ENCODE data around the gene CUL2.
"Not testable (repeated sequence)": the region's sequence is repeated elsewhere in the genome, so short reads cannot be mapped to it uniquely, and the experiment has no call there.

Gene CUL2

DNA sequence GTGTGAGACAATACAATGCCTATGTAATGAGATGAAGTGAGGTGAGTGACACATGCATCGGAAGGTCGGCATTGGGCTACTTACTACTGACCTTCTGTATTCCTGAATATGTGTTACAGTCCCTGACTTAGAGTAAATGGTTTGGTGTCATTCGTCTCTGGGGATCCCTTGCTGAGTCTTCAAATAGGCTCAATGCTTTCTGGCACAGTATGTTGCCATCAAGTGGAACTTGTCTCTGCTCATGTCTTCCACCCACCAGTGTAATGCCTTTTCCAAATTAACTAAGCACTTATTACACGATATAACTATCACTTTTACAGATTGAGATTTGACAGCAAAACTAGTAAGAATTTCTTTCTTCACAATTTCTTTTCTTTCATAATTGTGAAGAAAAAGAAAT lies 10.9 kb downstream of the CUL2 start:
- no peak for DNase-seq

DNA sequence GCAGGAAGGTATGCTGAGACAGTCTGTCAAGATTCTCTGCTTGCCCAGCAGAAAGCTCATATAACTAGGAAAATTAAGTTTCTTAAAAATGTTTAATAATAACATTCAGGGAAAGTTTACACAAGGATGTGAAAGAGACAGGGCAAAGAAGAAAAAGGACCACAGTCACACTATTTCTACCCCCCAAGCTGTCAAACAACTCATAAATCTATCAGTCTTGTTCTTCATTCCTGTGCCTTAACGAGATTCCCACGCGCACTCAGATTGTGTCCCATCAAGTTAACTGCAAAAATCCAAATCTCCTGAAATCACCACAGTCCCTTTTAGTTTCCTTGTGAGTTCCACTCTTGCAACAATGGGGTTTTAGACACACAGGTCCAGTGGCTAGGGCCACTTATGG lies 14.9 kb downstream of the CUL2 start:
- no peak for DNase-seq

DNA sequence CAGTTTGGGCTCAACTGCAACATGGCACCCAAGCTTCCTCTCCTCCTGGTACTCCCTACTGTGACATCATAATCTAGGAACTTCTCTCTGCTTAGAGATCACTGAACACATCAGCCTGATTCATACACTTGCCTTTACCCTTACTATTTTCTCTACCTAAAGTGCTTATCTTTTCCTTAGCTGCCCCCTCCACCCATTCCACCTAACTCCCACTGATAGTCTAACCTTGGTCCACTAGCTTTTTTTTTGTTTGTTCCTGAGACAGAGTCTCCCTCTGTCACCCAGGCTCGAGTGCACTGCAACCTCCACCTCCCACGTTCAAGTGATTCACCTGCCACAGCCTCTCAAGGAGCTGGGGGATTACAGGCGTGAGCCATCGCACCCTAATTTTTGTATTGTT lies 15.9 kb downstream of the CUL2 start:
- no peak for DNase-seq

DNA sequence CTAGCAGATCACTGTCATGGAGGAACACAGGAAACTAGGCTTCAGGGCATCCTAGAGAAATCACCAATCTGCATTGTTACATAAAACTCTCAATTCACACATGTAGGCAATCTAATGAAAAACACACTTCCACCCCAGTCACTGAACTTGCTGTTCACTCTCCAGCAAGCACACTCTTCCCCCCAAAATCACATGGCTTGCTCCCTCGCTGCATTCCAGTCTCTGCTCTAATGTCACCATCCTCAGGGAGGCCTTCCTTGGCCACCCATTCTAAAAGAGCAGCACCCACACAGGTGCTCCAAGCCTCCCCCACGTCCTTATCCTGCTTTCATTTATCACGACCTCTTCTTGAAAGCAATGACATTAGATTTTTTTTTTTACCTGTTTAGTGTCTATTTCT lies 19.6 kb downstream of the CUL2 start:
- DNase-seq: no peak

DNA sequence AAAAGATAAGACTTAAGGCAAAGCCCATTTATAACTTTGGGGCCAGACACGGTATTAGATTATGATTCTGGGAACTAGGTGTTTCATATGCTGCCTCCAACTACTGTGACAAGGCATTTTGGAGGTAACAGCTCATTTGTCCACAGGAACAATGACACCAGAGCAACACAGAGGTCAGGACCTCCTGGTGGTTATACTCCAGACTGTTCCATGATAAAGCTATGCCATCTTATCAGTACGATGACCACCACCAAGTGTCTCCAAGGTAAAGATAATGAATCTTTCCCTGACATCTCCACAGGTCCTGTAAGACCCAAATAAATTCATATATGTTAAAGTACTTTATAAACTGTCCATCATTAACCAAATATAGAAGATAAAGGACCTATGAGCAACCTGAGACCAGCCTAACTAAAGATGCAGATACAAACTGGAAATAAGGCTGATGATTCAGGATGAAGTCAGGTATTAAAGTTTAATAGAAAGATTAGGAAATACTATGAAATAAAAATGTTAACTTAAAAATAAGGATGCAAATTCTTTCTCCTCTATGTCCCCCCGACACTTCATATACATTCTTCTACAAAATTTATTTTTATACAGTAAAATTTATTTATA lies 26.2 kb downstream of the CUL2 start:
- DNase-seq: no peak

DNA sequence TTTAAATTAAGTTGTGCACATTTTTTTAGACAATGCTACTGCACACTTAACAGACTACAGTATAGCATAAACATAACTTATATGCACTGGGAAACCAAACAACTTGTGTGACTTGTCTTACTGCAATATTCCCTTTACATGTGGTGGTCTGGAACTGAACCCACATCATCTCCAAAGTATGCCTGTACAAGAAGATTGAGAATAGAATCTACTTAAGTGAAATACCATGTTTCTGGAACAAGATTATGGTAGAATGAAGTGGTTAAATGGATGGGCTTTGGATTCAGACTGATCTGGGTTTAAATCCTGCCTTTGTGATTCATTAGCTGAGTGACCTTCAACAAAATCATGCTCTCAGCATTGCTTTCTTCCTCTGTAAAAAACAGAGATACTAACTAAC lies 30.7 kb downstream of the CUL2 start:
- DNase-seq: no peak

DNA sequence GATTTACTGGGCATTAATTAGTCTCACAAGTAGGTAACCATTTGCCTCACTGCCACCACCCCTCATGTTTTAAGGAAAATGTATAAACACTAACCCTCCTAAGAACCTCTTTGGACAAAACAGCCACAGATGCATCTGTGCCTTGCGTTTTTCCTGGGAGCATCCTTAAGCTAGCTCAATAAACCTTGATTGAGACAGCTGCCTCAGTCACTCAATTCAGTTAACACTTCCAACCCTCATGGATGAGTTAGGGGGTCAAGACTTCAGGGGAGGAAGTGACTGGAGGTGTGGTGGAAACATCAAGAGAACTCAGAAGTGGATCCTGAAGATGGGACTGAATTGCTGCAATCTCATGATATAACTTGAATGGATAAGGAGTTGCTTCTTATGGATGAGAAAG lies 31.5 kb downstream of the CUL2 start:
- DNase-seq: no peak

DNA sequence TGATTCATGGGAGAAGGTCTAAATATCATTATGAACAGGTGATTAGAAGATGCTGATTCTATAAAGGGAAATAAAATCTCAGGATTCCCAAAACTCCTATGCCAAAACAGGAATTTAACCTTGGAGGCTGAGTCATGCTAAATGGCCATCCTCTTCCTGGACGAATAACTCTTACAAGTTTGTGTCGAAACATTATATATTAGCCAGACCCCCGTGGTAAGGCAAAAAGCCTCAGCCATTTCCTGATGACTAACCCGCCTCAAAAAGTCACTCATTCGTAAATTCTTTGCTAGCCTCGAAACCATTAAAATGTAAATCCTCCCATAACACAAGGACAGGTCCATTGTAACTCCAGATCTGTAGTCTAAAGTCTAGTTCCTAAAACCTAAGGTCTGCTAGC lies 32.0 kb downstream of the CUL2 start:
- peak; percentile 50 for DNase-seq

DNA sequence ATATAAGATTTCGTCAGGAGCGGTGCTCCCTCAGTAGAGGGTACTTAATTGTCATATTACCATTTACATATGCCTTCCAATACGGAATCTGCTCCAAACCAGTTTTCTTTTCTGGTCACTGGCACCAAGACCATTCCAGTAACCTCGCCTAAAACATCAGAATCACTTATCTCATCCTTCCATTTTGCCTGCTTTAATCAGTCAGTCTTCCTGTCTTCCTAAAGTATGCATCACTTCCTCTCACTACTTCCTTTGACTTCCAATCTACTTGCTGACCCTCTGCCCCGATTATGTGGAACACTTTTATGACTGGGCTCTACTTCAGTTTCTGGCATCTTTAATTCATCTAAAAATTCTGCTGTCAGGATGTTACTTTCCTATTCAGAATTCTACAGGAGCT lies 33.5 kb downstream of the CUL2 start:
- DNase-seq: no peak

DNA sequence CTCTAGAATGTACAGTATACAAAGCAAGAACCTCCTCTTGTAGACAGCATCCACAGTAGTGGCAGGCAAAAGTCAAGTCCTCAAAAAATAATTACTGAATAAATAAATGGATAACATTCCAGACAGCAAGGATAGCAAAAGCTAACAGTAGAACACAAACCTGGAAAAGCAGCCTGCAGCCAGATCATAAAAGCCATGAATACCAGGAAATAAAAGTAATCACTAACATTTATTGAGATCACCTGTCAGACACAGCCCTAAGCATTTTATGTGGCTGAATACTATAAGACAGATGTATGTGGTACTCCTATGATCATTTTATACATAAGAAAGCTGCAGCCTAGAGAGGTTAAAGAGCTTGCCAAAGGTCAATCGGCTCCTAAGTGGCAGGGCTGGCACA lies 34.0 kb downstream of the CUL2 start:
- no peak for DNase-seq

DNA sequence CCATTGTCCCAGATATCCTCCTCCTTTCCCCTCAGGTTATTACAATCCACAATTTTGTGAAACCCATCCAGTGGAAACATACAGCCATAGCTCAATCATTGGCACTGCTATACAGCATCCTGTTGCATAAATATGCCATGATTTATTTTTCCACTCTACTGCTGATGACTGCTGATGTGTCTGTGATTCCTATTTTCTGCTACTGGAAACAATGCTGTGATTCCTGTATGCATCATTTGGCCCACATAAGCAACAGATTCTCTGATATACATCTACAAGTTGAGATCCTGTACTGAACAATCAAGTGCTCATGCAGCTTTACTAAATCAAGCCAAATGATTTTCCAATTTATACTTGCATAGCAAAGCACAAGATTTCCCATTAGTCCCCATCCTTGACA lies 39.6 kb downstream of the CUL2 start:
- DNase-seq: no peak

DNA sequence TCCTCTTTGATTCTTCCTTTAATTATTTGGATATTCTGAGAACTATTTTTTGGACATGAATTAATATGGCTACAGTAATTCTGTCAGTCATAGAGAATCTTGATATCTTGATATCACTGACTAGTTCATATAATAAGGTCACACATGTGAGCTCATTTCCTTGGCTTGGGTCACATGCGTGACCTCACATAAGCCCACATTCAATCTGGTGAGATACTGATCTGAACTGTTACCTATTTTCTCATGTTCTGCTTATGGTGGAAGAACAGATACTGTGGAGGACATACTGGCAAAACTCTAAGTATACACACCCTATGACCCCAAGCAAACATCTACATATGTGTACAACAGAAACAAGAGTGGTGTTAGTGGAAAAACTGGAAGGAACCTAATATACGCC lies 44.1 kb downstream of the CUL2 start:
- DNase-seq: no peak

DNA sequence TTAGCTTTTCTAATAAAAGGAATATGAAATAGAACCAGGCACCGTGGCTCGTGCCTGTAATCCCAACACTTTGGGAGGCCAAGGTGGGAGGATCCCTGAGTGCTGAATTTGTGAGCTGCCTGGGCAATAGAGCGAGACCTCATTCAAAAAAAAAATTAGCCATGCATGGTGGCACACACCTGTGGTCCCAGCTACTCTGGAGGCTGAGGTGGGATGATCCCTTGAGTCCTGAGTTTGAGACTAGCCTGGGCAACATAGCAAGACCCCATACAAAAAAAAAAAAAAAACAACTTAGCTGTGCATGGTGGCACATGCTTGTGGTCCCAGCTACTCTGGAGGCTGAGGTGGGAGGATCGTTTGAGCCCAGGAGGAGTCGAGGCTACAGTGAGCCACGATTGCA lies 44.9 kb downstream of the CUL2 start:
- DNase-seq: not testable (repeated sequence)

DNA sequence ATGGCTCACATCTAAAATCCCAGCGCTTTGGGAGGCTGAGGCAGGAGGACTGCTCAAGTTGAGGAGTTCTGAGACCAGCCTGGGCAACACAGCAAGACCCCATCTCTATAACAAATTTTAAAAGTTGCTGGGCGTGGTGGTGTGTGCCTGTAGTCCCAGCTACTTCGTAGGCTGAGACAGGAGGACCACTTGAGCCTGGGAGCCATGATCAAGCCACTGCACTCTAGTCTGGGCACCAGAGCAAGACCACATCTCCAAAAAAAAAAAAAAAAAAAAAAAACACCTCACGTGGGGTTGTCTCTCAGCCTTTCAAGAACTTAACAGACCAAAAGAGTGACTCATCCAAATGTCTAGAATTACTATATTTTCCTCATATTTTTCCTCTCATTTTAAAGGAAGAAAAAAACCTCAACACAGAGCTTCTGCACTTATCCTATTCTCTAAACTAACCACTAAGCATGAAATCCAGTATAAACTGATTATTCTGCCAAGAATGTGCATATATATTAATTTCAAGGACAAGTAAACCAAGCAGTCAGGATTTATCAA lies 46.3 kb downstream of the CUL2 start:
- DNase-seq: no peak

DNA sequence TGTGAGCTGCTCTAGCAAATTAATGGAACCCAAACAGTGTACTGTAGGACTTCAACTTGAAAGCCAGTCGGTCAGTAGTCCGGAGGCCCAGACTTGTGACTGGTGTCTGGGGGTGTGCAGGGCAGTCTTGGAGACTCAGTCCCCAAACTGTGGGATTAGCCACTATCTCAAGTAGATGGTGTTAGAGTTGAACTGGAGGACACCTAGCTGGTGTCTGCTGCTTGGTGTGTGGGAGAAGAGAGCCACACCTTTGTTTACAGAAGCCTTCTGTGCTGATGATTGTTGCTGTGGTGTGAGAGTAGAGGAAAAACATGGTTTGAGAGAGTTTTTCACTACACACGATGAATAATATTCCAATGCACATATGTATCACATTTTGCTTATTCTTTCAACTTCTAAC lies 47.4 kb downstream of the CUL2 start:
- no peak for DNase-seq

DNA sequence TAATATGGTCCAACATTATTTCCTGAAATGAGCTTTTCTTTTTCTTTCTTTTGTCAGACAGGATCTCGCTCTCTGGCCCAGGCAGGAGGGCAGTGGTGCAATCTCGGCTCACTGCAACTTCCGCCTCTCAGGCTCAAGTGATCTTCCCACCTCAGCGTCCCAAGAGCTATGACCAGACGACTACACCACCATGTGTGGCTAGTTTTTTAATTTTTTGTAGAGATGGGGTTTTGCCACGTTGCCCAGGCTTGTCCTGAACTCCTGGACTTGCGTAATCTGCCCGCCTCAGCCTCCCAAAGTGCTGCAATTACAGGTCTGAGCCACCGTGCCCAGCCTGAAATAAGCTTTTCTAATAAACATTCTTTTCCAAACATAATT lies 48.6 kb downstream of the CUL2 start:
- peak; percentile 5 for DNase-seq

DNA sequence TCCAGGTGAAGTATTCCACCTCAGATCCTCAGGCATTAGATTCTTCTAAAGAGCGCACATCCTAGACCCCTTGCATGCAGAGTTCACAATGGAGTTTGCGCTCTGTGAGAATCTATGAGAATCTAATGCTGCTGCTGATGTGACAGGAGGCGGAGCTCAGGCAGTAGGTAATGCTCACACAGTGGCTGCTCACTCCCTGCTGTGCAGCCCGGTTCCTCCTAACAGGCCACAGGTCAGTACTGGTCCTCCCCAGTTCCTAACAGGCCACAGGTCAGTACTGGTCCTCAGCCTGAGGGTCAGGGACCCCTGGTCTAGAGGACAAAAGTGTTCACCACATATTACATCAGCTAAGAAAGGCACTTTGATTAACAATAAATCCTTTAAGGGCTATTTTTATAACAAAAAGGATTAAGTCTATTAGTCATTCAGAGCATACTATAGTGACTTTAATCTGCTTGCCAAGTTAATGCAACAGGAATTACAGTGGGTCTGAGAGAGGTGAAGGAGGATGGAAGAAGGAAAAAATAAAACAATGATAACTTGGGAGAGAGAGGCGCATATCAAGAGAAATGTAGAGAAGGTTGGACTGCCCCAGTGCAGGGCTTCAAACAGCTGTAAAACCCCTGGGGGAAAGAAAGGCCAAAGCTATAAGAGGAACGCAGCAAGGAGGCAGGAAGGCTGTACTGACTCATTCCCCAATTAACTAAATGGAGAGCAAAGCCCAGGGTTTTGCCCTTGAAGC lies 49.2 kb downstream of the CUL2 start:
- DNase-seq: no peak

DNA sequence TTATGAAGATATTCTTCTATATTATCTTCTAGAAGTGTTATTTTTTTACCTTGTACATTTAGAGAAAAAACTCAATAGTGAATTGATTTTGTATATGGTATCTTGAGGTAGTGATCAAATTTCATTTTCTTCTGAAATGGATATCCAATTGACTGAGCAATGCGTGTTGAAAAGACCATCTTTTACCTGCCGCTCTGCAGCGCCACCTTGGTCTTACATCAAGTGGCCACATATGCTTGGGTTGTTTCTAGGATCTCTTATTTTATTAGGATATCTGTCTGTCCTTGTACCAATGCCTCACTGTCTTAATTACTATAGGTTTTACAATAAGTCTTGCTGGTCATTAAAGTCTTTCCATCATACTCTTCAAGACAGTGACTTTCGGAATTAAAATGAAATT lies 53.0 kb downstream of the CUL2 start:
- DNase-seq: no peak

DNA sequence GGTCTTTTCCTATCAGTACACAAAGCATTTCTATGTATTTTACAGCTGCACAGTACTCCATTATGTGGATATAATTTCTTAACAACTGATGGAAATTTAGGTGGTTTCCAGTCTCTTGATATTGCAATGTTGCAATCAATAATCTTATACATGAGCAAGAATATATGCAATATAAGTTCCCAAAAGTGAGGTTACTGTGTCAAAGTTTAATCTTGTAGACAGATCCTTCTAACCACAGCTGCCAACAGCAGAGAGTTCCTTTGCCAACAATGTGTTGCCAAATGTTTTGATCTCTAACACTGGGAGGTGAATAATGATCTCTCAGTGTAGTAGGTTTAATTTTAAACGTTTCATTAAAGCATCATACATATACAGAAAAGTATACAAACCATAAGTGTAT lies 54.5 kb downstream of the CUL2 start:
- peak; percentile 29 for DNase-seq

DNA sequence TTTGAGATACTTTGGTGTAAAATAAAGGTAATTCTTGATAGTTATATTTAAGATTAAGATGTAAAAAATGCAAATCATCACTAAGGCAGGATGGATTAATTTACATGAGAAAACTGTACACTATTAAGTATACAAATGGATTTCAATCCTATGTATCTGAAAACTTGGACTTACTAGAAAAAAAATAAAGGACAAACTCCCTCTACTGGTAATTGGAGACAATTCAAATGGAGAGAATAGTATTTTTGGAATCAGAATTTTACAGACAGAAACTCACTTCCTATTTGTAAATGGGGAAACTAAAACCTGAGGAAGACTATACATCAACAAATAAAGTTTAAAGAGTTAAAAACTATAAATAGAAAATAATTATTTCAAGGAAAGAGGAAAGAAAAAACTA lies 62.6 kb downstream of the CUL2 start:
- DNase-seq: peak; percentile 29

DNA sequence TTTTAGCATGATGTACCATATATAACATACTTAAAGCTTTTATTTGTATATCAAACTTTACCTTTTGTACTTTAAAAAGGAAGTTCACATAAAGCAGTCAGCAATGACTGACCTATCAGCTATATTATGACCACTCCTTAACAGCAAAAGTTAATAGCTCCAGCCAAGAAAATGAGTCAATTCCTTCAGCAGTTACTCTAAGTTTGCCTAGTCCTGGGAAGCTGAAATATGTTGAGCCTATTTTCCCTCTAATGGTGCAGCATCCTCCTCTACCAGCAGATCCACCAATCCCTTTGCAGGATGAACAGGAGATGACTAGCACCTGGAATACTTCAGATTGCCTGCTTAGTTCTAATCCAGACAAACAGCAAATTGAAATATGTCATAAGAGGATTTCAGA lies 64.2 kb downstream of the CUL2 start:
- DNase-seq: no peak

DNA sequence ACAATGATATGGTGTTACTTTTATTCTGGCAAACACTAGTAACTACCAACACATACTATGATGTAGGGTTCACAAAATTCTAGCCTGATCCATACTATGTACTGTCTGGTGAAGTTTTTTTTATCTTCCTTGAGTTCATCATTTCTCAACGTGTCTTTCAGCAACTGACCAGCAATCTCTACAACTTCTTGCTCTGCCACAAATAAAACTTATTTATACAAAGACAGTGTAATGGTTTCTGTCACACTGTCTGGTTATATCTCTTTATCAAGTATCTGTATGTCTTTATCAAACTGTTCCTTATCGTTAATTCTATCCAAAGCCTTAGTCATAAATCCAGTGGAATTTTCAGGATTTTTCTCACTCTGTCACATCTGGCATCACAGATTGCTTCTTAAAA lies 69.7 kb downstream of the CUL2 start:
- DNase-seq: no peak

DNA sequence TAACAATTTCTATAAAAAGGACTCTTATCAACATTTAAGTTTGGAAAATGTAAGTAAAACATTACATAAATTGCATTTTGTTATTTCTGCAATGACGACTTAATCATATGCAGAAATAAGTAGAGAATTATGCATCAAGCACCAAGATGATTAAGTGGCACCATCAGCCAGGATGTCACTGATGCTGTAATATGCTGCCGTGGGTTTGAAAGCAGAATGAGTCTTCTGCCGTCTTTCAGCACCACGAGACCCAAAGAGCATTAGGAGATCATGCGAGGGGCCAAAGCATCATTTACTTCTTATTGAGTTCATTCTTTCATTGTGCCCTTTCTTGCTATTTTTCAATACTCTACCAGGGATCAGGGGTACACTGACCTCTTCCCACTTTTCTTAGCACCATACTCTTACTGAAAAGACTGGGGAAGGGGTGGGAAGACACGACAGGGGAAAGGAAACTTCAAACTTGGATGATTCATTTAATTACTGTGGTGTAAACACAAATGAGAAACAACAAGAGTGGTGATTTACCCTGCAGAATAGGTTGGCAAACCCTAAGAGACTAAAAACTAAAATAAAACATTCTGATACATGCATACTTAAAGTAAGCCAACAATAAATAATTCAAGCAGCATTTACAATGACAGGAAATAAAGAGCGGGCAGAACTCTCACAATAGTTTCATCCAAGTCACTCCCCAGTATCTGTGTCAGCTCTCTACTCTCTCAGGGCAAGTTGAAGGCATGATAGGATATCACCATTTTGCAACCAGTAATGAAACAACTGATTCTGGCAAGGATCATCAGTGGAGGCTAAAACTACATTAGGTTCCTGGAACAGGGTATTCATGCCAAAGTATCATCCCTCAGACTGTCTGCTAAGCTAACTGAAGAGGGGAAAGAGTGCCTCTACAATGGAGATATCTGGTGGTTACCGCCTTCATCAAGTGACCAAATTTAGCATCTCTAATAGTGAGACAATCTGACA lies 70.8 kb downstream of the CUL2 start:
- no peak for DNase-seq

DNA sequence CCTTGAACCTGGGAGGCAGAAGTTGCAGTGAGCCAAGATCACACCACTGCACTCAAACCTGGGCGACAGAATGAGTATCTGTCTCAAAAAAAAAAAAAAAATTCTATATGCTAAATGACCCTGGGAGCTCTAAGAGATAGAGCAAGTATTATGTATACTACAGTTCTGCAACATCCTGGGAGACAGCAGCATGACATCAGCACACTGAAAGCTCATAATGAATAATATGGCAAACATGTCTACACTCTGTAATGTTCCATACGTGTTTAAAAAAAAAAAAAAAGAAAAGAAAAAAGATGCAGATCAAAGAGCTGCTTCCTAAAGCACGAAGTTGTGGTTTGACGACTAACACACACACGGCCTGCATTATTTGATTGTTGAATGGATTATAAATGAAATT lies 72.5 kb downstream of the CUL2 start:
- DNase-seq: no peak

Measured in suppressor macrophage treated with lipopolysaccharide for 4 hours (primary cell).